ENCODE measurements around the gene CPXM1.

DNA sequence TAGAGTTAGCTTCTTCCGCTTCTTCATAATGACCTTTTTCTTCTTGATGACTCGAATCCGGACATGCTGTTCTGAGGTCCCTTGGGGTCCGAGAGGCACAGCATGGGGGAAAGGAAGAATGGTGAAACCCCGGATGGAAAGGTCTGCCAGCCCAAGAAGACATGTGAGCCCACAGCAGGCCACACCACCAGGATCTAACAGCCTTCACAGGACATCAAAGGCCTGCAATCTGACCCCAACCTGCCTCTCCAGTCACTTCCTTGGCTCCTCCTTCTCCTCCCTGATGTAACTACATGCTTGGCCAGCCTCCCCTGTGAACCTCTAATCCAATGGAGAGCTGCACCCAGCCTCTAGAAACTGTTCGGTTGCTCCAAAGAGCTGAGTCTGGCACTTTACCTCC is 1.6 kb downstream of the CPXM1 start:
- no peak for TF ChIP-seq POLR2A (IDR thresholded peaks at IDR 0.05)
- TF ChIP-seq, protein P1, sequence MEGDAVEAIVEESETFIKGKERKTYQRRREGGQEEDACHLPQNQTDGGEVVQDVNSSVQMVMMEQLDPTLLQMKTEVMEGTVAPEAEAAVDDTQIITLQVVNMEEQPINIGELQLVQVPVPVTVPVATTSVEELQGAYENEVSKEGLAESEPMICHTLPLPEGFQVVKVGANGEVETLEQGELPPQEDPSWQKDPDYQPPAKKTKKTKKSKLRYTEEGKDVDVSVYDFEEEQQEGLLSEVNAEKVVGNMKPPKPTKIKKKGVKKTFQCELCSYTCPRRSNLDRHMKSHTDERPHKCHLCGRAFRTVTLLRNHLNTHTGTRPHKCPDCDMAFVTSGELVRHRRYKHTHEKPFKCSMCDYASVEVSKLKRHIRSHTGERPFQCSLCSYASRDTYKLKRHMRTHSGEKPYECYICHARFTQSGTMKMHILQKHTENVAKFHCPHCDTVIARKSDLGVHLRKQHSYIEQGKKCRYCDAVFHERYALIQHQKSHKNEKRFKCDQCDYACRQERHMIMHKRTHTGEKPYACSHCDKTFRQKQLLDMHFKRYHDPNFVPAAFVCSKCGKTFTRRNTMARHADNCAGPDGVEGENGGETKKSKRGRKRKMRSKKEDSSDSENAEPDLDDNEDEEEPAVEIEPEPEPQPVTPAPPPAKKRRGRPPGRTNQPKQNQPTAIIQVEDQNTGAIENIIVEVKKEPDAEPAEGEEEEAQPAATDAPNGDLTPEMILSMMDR (IDR thresholded peaks at IDR 0.05), result no peak
